Measurements from ENCODE around the gene TARDBP.

TARDBP gene

GRCh38 chr1:10969971-10970332 is 42.5 kb upstream of the TARDBP start:
- in situ Hi-C loops (cut with HindIII; ENCODE audit: low pct_ligation_motif_present, low sequenced_read_pairs): no loop called here
- TF ChIP-seq CTCF (IDR thresholded peaks at IDR 0.05; ENCODE audit: low read depth, low read length, missing control alignments): no peak
- no peak overlapping the region for H3K4me3 ChIP-seq (ENCODE audit: low read depth, low read length)

GRCh38 chr1:10973552-10973951 is 38.9 kb upstream of the TARDBP start:
- Histone ChIP-seq H3K27me3 (replicated peaks) (no peaks in the 10 kb centered on the region), H3K27ac (no peak overlapping the region), H3K36me3 (replicated peaks) (no peaks in the 10 kb centered on the region), H3K4me3 (ENCODE audit: low read depth, low read length) (no peak overlapping the region)
- DNase-seq: no peak
- in situ Hi-C loops (cut with HindIII; ENCODE audit: low pct_ligation_motif_present, low sequenced_read_pairs): no loop called here
- no peak for TF ChIP-seq CTCF (IDR thresholded peaks at IDR 0.05; ENCODE audit: low read depth, low read length, missing control alignments)

More at GRCh38 chr1:10969971-10970332, 42.5 kb upstream of the TARDBP start:
- Histone ChIP-seq H3K36me3 (replicated peaks) (no peaks in the 10 kb centered on the region), H3K27ac (no peak overlapping the region), H3K27me3 (replicated peaks) (no peaks in the 10 kb centered on the region)
- DNase-seq: no peak

GRCh38 chr1:10973956-10974881 is 38.2 kb upstream of the TARDBP start:
- Histone ChIP-seq H3K27ac (no peak overlapping the region), H3K4me3 (ENCODE audit: low read depth, low read length) (no peak overlapping the region), H3K36me3 (replicated peaks) (no peaks in the 10 kb centered on the region), H3K27me3 (replicated peaks) (peaks cover 2% of the 10 kb centered on the region)
- no peak for TF ChIP-seq CTCF (IDR thresholded peaks at IDR 0.05; ENCODE audit: low read depth, low read length, missing control alignments)
- DNase-seq: no peak
- in situ Hi-C loops (cut with HindIII; ENCODE audit: low pct_ligation_motif_present, low sequenced_read_pairs): no loop called here

GRCh38 chr1:10975567-10976326 is 36.7 kb upstream of the TARDBP start:
- H3K27me3 ChIP-seq (replicated peaks): peaks cover 6% of the 10 kb centered on the region
- DNase-seq: peak; percentile 57
- TF ChIP-seq CTCF (IDR thresholded peaks at IDR 0.05; ENCODE audit: low read depth, low read length, missing control alignments): no peak
- no peak overlapping the region for H3K27ac ChIP-seq
- H3K36me3 ChIP-seq (replicated peaks): no peaks in the 10 kb centered on the region
- in situ Hi-C loops (cut with HindIII; ENCODE audit: low pct_ligation_motif_present, low sequenced_read_pairs): no loop called here
- no peak overlapping the region for H3K4me3 ChIP-seq (ENCODE audit: low read depth, low read length)

GRCh38 chr1:10978719-10979118 is 33.7 kb upstream of the TARDBP start:
- H3K4me3 ChIP-seq (ENCODE audit: low read depth, low read length): no peak overlapping the region
- in situ Hi-C loops (cut with HindIII; ENCODE audit: low pct_ligation_motif_present, low sequenced_read_pairs): no loop called here
- no peak overlapping the region for H3K27ac ChIP-seq
- no peak for DNase-seq
- peaks cover 19% of the 10 kb centered on the region for H3K27me3 ChIP-seq (replicated peaks)
- no peaks in the 10 kb centered on the region for H3K36me3 ChIP-seq (replicated peaks)
- TF ChIP-seq CTCF (IDR thresholded peaks at IDR 0.05; ENCODE audit: low read depth, low read length, missing control alignments): no peak

Measured in brain microvascular endothelial cell (primary cell).